ENCODE results near the gene HTT.

Gene HTT

GRCh38 chr4:3276986-3277385 lies 202.5 kb downstream of the HTT start:
- no peak for DNase-seq
- H3K27me3 Mint-ChIP-seq: peaks cover 6 to 16% of the 10 kb centered on the region in 2 donors
- H3K9me3 Mint-ChIP-seq: peaks cover 13% of the 10 kb centered on the region in 2 donors
- no peak overlapping the region for H3K27ac Mint-ChIP-seq
- no peak overlapping the region for H3K4me3 Mint-ChIP-seq
- no peak for ATAC-seq (replicated peaks)
- peaks cover 5 to 9% of the 10 kb centered on the region in 2 donors for H3K4me1 Mint-ChIP-seq
- peaks cover 6 to 44% of the 10 kb centered on the region in 2 donors for H3K36me3 Mint-ChIP-seq

GRCh38 chr4:3280466-3280865 lies 206.0 kb downstream of the HTT start:
- Mint-ChIP-seq H3K36me3 (peaks cover 6 to 47% of the 10 kb centered on the region in 2 donors), H3K4me1 (no peaks in the 10 kb centered on the region), H3K4me3 (no peak overlapping the region), H3K27me3 (peaks cover 14 to 26% of the 10 kb centered on the region in 2 donors), H3K27ac (no peak overlapping the region), H3K9me3 (peaks cover 8 to 17% of the 10 kb centered on the region in 2 donors)
- DNase-seq (no peak), ATAC-seq (replicated peaks) (no peak)

- no peak overlapping the region for H3K4me3 Mint-ChIP-seq
- H3K9me3 Mint-ChIP-seq: peaks cover 8 to 17% of the 10 kb centered on the region in 2 donors
- ATAC-seq (replicated peaks) (no peak), DNase-seq (no peak)
- peaks cover 6 to 28% of the 10 kb centered on the region in 2 donors for H3K36me3 Mint-ChIP-seq
- peaks cover 10 to 14% of the 10 kb centered on the region in 2 donors for H3K27me3 Mint-ChIP-seq
- no peak overlapping the region for H3K27ac Mint-ChIP-seq
- H3K4me1 Mint-ChIP-seq: peaks cover 11 to 16% of the 10 kb centered on the region in 2 donors
Observed at GRCh38 chr4:3283483-3283882, 209.0 kb downstream of the HTT start.

DNA sequence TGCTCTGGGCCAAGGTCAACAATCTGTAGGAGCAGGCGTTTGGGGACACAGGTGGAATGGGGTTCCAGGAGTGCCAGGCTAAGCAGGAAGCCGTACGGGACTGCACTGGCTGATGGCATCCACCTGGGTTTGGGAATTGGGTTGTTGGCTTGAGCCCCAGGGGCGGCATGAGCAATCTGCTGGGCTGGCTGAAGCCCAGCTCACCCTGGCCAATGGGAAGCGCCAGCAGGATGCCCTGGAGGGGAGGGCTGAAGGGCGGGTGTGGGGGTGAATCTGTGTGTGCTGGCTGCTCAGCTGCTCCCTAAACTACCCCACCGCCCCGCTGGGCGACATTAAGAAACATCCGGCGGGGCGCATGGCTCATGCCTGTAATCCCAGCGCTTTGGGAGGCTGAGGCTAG lies 209.4 kb downstream of the HTT start:
- no peak overlapping the region for H3K27ac Mint-ChIP-seq
- peaks cover 5 to 26% of the 10 kb centered on the region in 2 donors for H3K36me3 Mint-ChIP-seq
- H3K9me3 Mint-ChIP-seq: peaks cover 7 to 15% of the 10 kb centered on the region in 2 donors
- H3K27me3 Mint-ChIP-seq: peaks cover 13 to 16% of the 10 kb centered on the region in 2 donors
- H3K4me3 Mint-ChIP-seq: no peak overlapping the region
- ATAC-seq (replicated peaks) (no peak), DNase-seq (no peak)
- H3K4me1 Mint-ChIP-seq: peaks cover 11 to 16% of the 10 kb centered on the region in 2 donors

DNA sequence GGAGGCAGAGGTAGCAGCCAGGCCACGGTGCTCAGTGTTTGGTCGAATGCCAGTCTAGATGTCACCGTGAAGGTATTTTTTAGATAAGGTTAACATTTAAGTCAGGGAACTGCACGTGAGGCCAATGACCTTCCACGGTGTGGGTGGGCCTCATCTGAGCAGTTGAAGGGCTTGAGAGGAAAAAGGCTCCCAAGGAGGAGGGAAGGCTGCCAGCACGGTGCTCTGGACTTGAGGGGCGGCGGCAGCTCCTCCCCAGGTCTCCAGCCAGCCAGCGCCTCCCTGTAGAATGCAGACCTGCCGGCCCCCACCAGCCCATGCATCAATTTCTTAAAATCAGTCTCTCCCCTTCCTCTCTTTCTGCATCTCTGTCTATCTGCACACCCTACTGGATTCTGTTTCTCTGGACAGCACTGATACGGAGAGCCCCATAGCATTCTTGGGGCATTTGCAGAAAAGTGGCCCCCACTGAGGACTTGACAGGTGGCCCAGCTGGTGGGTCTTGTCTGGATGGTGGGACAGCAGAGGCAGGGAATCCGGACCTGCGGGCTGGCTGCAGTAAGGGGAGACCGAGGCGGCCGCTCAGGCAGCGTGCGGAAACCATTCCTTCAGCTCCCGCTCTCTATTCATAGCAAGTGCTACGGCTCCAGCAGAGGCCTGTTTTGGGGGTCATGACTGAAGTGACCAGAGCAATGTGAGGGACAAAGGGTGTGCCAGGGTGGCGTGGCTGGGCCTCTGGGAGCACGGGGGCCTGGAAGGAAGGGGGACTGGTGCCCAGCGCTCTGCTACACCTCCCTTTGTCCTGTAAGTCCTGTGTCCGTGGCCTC lies 210.5 kb downstream of the HTT start:
- H3K36me3 Mint-ChIP-seq: peaks cover 4 to 21% of the 10 kb centered on the region in 2 donors
- H3K27me3 Mint-ChIP-seq: peaks cover 21 to 23% of the 10 kb centered on the region in 2 donors
- no peak for ATAC-seq (replicated peaks)
- peaks cover 4 to 11% of the 10 kb centered on the region in 2 donors for H3K9me3 Mint-ChIP-seq
- H3K27ac Mint-ChIP-seq: no peak overlapping the region
- H3K4me3 Mint-ChIP-seq: peak overlapping the region in 1 of 2 donors; percentile 35
- peaks cover 11 to 16% of the 10 kb centered on the region in 2 donors for H3K4me1 Mint-ChIP-seq
- DNase-seq: no peak

DNA sequence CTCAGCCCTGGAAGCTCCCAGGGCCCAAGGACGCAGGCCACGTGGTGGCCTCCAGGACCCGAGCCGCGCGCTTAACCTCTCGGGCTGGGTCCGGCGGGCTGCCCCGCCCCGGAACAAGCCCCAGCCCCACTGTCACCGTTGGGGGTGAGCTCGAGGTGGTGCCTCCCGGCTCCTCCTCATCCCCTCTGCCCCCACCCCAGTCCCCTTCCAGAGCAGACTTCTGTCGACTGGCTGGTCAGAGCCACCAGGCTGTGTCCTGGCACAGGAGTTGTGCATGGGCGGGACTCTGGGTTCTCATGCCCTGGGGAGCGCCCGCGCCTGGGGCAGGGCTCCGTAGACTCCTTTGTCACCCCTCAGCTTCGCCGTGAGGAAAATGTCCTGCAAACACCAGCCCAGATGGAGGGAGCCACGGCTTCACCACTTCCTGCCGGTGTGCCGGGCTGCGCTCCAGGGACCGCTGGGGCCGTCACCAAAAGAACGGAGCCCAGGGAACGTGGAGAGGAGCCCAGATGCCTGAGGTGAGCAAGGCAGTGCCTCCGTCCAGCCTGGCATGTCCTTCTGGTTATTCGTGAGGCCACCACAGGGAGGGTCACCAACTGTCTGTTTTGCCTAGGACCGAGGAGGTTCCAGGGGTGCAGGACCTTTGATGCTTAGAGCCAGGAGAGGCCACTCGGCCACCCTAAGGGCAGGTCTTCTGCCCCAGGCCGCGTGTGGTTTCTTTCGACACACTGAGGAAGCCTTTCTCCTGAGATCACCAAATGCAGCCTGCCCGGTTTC lies 211.3 kb downstream of the HTT start:
- Mint-ChIP-seq H3K27me3 (peaks cover 24 to 29% of the 10 kb centered on the region in 2 donors), H3K4me1 (peaks cover 11 to 16% of the 10 kb centered on the region in 2 donors), H3K4me3 (peak overlapping the region; percentile 43 to 75), H3K36me3 (peaks cover 4 to 17% of the 10 kb centered on the region in 2 donors), H3K27ac (peak overlapping the region; percentile 80), H3K9me3 (peaks cover 4 to 11% of the 10 kb centered on the region in 2 donors)
- ATAC-seq (replicated peaks): peak; percentile 56 to 98
- no peak for DNase-seq

DNA sequence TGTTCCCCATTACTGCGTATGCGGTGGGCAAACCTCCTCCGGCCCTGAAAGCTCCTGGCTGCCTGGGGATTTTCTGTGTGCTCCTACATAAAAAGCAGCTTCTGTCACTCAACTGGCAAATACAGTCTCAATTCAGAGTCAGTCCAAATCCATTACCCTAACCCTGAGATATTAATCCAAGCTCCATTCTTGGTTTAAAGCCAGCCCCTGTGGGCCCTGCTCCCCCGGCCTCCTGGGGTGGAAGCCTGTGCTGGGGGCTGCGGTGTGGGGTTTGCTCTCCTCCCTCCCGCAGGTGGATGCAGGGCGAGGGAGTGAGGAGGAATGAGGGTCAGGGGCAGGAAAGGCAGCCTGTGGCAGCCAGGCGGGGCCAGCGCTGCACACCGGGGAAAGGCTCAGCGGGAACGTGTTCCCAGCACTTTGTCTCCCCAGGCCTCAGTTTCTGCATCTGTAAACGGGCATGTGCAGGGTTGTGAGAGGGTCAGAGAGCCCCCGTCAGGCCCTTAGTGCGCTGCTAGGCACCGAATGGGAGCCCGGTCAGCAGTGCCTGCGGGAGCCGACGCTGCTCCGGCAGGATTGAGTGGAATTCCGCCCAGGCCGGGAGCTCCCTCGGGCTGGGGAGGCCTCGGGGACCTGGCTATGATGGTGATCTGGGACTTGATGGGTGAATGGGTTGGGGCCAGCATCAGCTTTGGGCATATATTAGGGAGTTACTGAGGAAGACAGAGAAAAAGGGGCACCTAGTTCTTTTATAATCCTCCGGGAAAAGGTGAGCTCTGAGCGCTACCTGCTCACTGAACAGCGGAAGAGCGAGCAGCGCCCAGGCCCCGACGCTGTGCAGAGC lies 212.1 kb downstream of the HTT start:
- ATAC-seq (replicated peaks) (peak in 1 of 2 donors; percentile 97), DNase-seq (peak; percentile 79)
- Mint-ChIP-seq H3K4me3 (peak overlapping the region; percentile 43 to 75), H3K4me1 (peaks cover 13 to 18% of the 10 kb centered on the region in 2 donors), H3K27me3 (peaks cover 25 to 32% of the 10 kb centered on the region in 2 donors), H3K27ac (peak overlapping the region; percentile 80), H3K9me3 (peaks cover 4 to 11% of the 10 kb centered on the region in 2 donors), H3K36me3 (peaks cover 4 to 11% of the 10 kb centered on the region in 2 donors)

DNA sequence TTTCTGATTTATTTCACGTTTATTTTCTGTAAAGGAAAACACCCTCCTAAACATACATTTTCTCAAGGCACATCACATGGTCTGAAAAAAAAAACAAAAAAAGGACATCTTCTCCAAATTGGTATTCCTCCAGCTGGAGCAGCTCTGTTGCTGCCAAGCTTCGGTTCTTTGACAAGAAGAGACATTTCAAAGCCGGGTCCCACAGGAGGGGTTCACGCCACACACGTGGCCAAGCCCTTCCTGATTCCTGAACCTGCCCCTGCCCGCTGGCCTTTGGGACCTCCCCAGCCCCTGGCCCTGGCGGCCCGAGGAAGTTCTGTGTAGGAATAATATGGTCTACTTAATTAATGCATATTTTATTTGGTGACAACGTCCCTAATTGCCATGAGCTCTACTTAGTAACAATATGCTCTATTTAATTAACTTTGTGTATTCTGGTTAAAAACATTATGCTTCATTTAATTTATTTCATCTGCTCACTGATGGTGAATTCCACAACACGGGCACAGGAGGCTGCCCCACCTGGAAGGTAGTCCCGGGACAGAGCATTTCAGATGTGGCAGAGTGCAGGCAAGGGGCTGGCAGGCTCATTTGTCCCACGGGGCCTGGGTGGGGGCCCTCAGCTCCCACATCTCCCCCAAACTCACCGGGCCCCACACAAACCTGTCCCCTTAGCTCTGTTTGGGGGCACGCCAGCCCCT lies 212.9 kb downstream of the HTT start:
- Mint-ChIP-seq H3K4me1 (peaks cover 17 to 24% of the 10 kb centered on the region in 2 donors), H3K9me3 (peaks cover 0 to 5% of the 10 kb centered on the region in 2 donors), H3K27ac (no peak overlapping the region), H3K27me3 (peaks cover 27 to 36% of the 10 kb centered on the region in 2 donors), H3K4me3 (no peak overlapping the region), H3K36me3 (peaks cover 0 to 6% of the 10 kb centered on the region in 2 donors)
- ATAC-seq (replicated peaks) (no peak), DNase-seq (no peak)

- Mint-ChIP-seq H3K9me3 (no peaks in the 10 kb centered on the region), H3K36me3 (no peaks in the 10 kb centered on the region), H3K4me1 (peaks cover 17 to 24% of the 10 kb centered on the region in 2 donors), H3K4me3 (no peak overlapping the region), H3K27ac (no peak overlapping the region), H3K27me3 (peaks cover 27 to 35% of the 10 kb centered on the region in 2 donors)
- DNase-seq: no peak
- ATAC-seq (replicated peaks): no peak
Observed at GRCh38 chr4:3287972-3288570, 213.6 kb downstream of the HTT start.

GRCh38 chr4:3288571-3289094 lies 214.2 kb downstream of the HTT start:
- Mint-ChIP-seq H3K4me1 (peaks cover 20 to 29% of the 10 kb centered on the region in 2 donors), H3K27ac (peak overlapping the region; percentile 37), H3K36me3 (no peaks in the 10 kb centered on the region), H3K4me3 (no peak overlapping the region), H3K9me3 (no peaks in the 10 kb centered on the region), H3K27me3 (peaks cover 21 to 33% of the 10 kb centered on the region in 2 donors)
- no peak for ATAC-seq (replicated peaks)
- DNase-seq: no peak

GRCh38 chr4:3290476-3290875 lies 216.0 kb downstream of the HTT start:
- H3K4me3 Mint-ChIP-seq: peak overlapping the region; percentile 26 to 32
- H3K4me1 Mint-ChIP-seq: peaks cover 22 to 35% of the 10 kb centered on the region in 2 donors
- H3K27ac Mint-ChIP-seq: no peak overlapping the region
- H3K27me3 Mint-ChIP-seq: peaks cover 19 to 37% of the 10 kb centered on the region in 2 donors
- H3K9me3 Mint-ChIP-seq: no peaks in the 10 kb centered on the region
- ATAC-seq (replicated peaks) (no peak), DNase-seq (no peak)
- no peaks in the 10 kb centered on the region for H3K36me3 Mint-ChIP-seq

DNA sequence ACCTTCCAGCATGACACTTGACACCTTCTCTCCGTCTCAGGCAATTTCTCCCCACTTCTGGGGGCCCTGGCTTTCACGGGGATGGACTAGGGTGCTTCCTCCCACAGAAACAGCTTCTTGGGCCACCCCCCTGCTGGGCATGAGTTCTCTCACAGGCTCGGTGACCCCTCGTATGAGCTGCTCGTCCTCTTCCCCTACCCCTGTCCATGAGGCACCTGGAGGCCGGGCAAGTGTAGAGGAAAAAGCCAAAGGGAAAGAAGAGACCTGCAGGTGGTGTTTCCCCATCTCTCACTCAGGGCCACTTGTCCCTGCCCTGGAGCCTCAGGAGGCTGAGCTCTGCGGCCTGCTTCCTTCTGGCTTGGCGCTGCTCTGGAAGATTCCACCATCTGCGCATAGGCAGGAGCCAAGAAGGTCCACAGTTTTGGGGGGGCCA lies 216.4 kb downstream of the HTT start:
- Mint-ChIP-seq H3K9me3 (no peaks in the 10 kb centered on the region), H3K36me3 (no peaks in the 10 kb centered on the region), H3K27me3 (peaks cover 19 to 37% of the 10 kb centered on the region in 2 donors), H3K4me3 (no peak overlapping the region), H3K4me1 (peaks cover 20 to 31% of the 10 kb centered on the region in 2 donors), H3K27ac (no peak overlapping the region)
- no peak for DNase-seq
- no peak for ATAC-seq (replicated peaks)

Data from stimulated activated naive B cell treated with anti-CD40 and anti-IgM and Interleukin-4, amounts not matched to agents 10 μg/mL and 1 μg/mL and 100 μg/mL, for 72 hours (primary cell).